Type B pancreatic cell (in vitro differentiated cells): ENCODE measurements around the gene PCBP3. TPM values are rescaled to one million over a fixed set of nuclear protein-coding genes. Genes with fewer than 3 reads are reported as not detected.

Experiments
- DNase-seq: peaks from one replicate; pipeline ENCODE4 v3.0.0; 2021; ENCODE audit warnings: mixed read lengths; ENCODE audit not compliant: unreplicated experiment; ENCODE audit errors: extremely low spot score
- H3K27ac Mint-ChIP-seq: 2 replicates; pipeline ENCODE4 v1.8.0; 2021; ENCODE audit warnings: mild to moderate bottlenecking, mixed read lengths
- H3K27me3 Mint-ChIP-seq: 2 replicates; pipeline ENCODE4 v1.8.0; 2021; ENCODE audit warnings: mixed read lengths
- H3K36me3 Mint-ChIP-seq: 2 replicates; pipeline ENCODE4 v1.8.0; 2021; ENCODE audit warnings: mixed read lengths
- H3K4me1 Mint-ChIP-seq: one replicate; pipeline ENCODE4 v1.8.0; 2021; ENCODE audit warnings: mixed read lengths; ENCODE audit not compliant: unreplicated experiment
- H3K4me3 Mint-ChIP-seq: 2 replicates; pipeline ENCODE4 v1.8.0; 2021; ENCODE audit warnings: mild to moderate bottlenecking, mixed read lengths
- H3K9me3 Mint-ChIP-seq: 2 replicates; pipeline ENCODE4 v1.8.0; 2021; ENCODE audit warnings: mixed read lengths
- total RNA-seq: library from RNA; stranded (reverse); gene quantifications from 2 replicates; pipeline ENCODE4 v1.2.1, GENCODE V29; 2021; ENCODE audit warnings: low replicate concordance
- TF ChIP-seq, protein P1 (sequence below): fragments of 200-600 bp; sonication (generic); conservative IDR thresholded peaks from 2 replicates; pipeline ENCODE4 v1.5.0; 2021; ENCODE audit warnings: antibody characterized with exemption, mild to moderate bottlenecking

Gene PCBP3
- total RNA-seq, 1 donor from 2014 or later, result 5.5 TPM

DNA sequence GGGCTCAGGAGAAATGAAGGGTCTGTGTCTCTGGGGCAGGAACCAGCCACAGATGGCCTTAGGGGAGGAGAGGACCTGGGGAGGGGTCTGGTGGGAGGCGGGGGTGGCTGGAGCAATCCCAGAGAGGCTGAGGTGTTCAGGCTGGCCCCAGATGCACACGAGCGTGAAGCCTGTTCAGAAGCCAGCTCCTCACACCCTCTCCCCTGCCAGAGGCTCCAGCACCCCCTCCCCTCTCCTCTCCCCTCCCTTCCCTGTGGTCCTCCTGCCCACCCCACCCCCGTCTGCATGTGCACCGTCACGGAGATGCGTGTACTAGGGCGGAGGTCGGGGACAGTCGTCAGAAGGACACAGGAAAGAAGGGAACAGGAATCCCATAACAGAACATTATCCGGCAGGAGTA, 223.0 kb downstream of the PCBP3 start:
- Mint-ChIP-seq H3K9me3 (no peaks in the 10 kb centered on the region), H3K4me1 (peaks cover 3% of the 10 kb centered on the region), H3K4me3 (no peak overlapping the region), H3K36me3 (no peaks in the 10 kb centered on the region), H3K27ac (no peak overlapping the region), H3K27me3 (peaks cover 9% of the 10 kb centered on the region)
- DNase-seq, result no peak
- TF ChIP-seq, protein P1, sequence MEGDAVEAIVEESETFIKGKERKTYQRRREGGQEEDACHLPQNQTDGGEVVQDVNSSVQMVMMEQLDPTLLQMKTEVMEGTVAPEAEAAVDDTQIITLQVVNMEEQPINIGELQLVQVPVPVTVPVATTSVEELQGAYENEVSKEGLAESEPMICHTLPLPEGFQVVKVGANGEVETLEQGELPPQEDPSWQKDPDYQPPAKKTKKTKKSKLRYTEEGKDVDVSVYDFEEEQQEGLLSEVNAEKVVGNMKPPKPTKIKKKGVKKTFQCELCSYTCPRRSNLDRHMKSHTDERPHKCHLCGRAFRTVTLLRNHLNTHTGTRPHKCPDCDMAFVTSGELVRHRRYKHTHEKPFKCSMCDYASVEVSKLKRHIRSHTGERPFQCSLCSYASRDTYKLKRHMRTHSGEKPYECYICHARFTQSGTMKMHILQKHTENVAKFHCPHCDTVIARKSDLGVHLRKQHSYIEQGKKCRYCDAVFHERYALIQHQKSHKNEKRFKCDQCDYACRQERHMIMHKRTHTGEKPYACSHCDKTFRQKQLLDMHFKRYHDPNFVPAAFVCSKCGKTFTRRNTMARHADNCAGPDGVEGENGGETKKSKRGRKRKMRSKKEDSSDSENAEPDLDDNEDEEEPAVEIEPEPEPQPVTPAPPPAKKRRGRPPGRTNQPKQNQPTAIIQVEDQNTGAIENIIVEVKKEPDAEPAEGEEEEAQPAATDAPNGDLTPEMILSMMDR, result no peak

DNA sequence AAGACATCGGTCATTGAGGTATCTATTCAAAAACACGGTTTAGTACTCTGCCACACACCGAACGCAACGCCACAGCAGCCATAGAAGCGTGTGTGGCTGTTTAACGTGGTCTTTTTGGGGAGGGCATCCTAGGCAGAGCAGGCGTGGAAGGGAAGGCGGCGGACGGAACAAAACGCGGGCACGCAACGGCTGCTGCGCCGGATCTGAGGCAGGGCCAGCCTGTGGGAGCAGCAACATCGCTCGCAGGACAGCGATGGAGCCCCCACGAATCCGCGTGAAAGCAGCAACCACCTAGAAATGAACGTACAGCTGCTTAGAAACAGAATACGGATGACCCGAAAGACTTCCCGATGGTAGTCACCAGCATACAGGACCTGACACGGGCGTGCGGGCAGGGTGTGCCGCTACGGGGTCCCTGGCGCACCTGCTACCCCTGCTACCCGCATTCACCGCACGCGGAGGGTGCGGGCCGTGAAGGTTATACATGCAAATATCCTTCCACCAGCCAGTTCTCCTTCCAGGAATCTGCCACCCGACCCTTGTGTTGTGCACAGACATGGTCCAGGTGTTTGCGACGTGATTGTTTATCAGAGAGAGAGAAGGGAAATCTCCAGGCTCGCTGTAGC, 223.6 kb downstream of the PCBP3 start:
- TF ChIP-seq, protein P1, result no peak
- H3K27ac Mint-ChIP-seq, result no peak overlapping the region
- DNase-seq, result no peak
- H3K36me3 Mint-ChIP-seq, result no peaks in the 10 kb centered on the region
- no peaks in the 10 kb centered on the region for H3K9me3 Mint-ChIP-seq
- H3K27me3 Mint-ChIP-seq, result peaks cover 9% of the 10 kb centered on the region
- no peak overlapping the region for H3K4me3 Mint-ChIP-seq
- H3K4me1 Mint-ChIP-seq, result no peaks in the 10 kb centered on the region

DNA sequence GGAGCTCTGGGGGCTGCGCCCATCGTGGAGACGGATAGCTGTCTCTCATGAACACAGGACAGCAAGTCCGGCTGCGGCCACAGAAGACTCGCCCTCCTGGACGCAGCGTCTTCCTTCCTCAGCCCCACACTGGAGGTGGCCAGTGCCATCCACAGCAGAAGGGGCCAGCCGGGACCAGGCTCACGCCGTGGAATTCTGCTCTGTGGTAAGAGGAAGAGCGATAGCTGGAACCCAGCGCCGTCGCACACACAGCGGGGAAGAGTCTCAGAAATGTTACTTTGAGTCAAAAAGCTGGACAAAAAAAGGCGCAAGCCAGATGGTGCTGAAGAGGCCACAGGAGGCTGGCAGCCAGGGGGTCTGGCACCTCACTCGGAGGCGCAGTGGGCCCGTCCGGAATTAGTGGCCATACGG, 224.2 kb downstream of the PCBP3 start:
- no peak overlapping the region for H3K27ac Mint-ChIP-seq
- H3K4me3 Mint-ChIP-seq, result no peak overlapping the region
- H3K36me3 Mint-ChIP-seq, result no peaks in the 10 kb centered on the region
- H3K27me3 Mint-ChIP-seq, result peaks cover 9% of the 10 kb centered on the region
- TF ChIP-seq, protein P1, result no peak
- H3K4me1 Mint-ChIP-seq, result no peaks in the 10 kb centered on the region
- no peaks in the 10 kb centered on the region for H3K9me3 Mint-ChIP-seq
- DNase-seq, result no peak

DNA sequence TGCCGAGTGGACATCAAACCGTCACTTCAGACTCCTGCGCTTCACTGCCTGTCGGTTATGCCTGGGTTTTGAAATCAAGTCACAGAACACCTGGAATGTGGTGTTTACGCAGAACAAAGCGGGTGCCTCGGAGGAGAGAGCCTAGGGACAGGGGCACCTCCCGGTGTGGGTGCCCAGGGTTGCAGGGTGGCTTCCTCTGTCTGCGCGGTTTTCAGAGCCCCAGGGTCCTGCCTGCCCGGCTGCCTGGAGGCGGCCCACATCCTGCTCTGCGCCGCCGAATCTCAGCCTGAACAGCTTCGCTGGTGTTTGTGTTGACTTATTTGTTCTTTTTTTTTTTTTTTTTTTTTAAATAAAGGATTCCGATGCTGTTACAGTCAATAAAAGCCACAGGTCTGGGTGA, 224.6 kb downstream of the PCBP3 start:
- Mint-ChIP-seq H3K27me3 (peaks cover 9% of the 10 kb centered on the region), H3K4me3 (no peak overlapping the region), H3K9me3 (no peaks in the 10 kb centered on the region), H3K27ac (no peak overlapping the region), H3K36me3 (no peaks in the 10 kb centered on the region), H3K4me1 (no peaks in the 10 kb centered on the region)
- no peak for DNase-seq
- TF ChIP-seq, protein P1, result no peak

DNA sequence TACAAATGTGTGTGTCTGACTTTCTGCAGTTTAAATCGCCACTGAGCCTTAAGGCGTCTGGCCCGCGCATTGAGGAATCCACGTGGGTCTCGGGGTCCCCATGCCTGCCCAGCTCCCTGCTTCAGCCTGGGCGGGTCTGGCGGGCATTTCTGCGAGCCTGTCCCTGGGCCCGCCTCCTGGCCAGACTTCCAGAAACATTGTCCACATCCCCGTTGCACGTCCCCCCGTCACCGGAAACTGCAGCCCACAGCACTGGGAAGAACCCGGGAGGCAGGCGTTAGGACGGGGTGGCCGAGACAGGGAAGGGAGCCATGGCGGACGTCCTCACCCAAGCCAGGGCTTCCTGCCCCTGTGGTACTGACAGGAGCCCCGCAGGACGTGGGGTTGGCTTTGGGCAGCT, 225.0 kb downstream of the PCBP3 start:
- DNase-seq, result no peak
- Mint-ChIP-seq H3K4me1 (no peaks in the 10 kb centered on the region), H3K36me3 (no peaks in the 10 kb centered on the region), H3K4me3 (no peak overlapping the region), H3K9me3 (no peaks in the 10 kb centered on the region), H3K27me3 (peaks cover 11% of the 10 kb centered on the region), H3K27ac (no peak overlapping the region)
- TF ChIP-seq, protein P1, result no peak
